Neural progenitor cell (in vitro differentiated cells): Measurements from ENCODE around the gene TM4SF20. TPM values are rescaled to one million over a fixed set of nuclear protein-coding genes. Genes with fewer than 3 reads are reported as not detected.

Experiments used
- DNase-seq: peaks from one replicate; pipeline ENCODE4 v3.0.0-alpha.2; 2016; ENCODE audit warnings: low spot score
- H2AFZ ChIP-seq: fragments of 200-600 bp; sonication (generic); replicated peaks from 2 replicates; pipeline ENCODE4 v1.6.1; 2016; ENCODE audit warnings: antibody characterized with exemption
- H3F3A ChIP-seq: fragments of 200-600 bp; sonication (generic); 2 replicates; pipeline ENCODE4 v1.6.1; 2016; ENCODE audit warnings: antibody characterized with exemption, low read depth
- H3K27ac ChIP-seq: fragments of 200-600 bp; sonication (generic); 2 replicates; pipeline ENCODE4 v1.5.1; 2016; ENCODE audit warnings: mild to moderate bottlenecking
- H3K27me3 ChIP-seq: fragments of 200-600 bp; sonication (generic); 2 replicates; pipeline ENCODE4 v1.6.1; 2016; ENCODE audit warnings: mild to moderate bottlenecking, moderate library complexity
- H3K36me3 ChIP-seq: fragments of 200-600 bp; sonication (generic); 2 replicates; pipeline ENCODE4 v1.5.1; 2016
- H3K4me1 ChIP-seq: fragments of 200-600 bp; sonication (generic); 2 replicates; pipeline ENCODE4 v1.6.1; 2016; ENCODE audit warnings: mixed run types
- H3K4me2 ChIP-seq: fragments of 200-600 bp; sonication (generic); 2 replicates; pipeline ENCODE4 v1.6.1; 2016
- H3K4me3 ChIP-seq: fragments of 200-600 bp; sonication (generic); 2 replicates; pipeline ENCODE4 v1.5.1; 2016
- H3K79me2 ChIP-seq: fragments of 200-600 bp; sonication (generic); 2 replicates; pipeline ENCODE4 v1.6.1; 2016; ENCODE audit warnings: low read depth
- H3K9ac ChIP-seq: fragments of 200-600 bp; sonication (generic); 2 replicates; pipeline ENCODE4 v1.6.1; 2016
- H3K9me3 ChIP-seq: fragments of 200-600 bp; sonication (generic); 2 replicates; pipeline ENCODE4 v1.5.1; 2016; ENCODE audit warnings: low read depth
- H4K20me1 ChIP-seq: fragments of 200-600 bp; sonication (generic); 2 replicates; pipeline ENCODE4 v1.6.1; 2016; ENCODE audit warnings: low read depth
- H3K27ac Mint-ChIP-seq: 3 replicates; pipeline ENCODE4 v1.8.0; 2021; ENCODE audit warnings: mixed read lengths
- H3K27me3 Mint-ChIP-seq: 2 replicates; pipeline ENCODE4 v1.8.0; 2022; ENCODE audit warnings: low read depth, mild to moderate bottlenecking, inconsistent platforms, moderate library complexity, mixed read lengths; ENCODE audit not compliant: insufficient read depth
- H3K36me3 Mint-ChIP-seq: 3 replicates; pipeline ENCODE4 v1.8.0; 2021; ENCODE audit warnings: mixed read lengths
- H3K4me1 Mint-ChIP-seq: 3 replicates; pipeline ENCODE4 v1.8.0; 2021; ENCODE audit warnings: mixed read lengths
- H3K4me3 Mint-ChIP-seq: 3 replicates; pipeline ENCODE4 v1.8.0; 2021; ENCODE audit warnings: mild to moderate bottlenecking, moderate library complexity, mixed read lengths
- H3K9me3 Mint-ChIP-seq: 3 replicates; pipeline ENCODE4 v1.8.0; 2020; ENCODE audit warnings: mixed read lengths
- EZH2 ChIP-seq: fragments of 200-600 bp; sonication (generic); IDR thresholded peaks from 2 replicates; pipeline ENCODE4 v1.6.1; 2017; ENCODE audit warnings: antibody characterized with exemption, mild to moderate bottlenecking, moderate library complexity
- EZH2phosphoT487 ChIP-seq: fragments of 200-600 bp; sonication (generic); IDR thresholded peaks from 2 replicates; pipeline ENCODE4 v1.6.1; 2017; ENCODE audit warnings: antibody characterized with exemption
- total RNA-seq: library from RNA; depleted of rRNA; stranded (reverse); fragments of >200 nt; gene quantifications from 2 replicates; pipeline ENCODE4 v1.2.3, GENCODE V29; 2015; ENCODE audit warnings: low replicate concordance
- TF ChIP-seq, protein P1 (sequence below): fragments of 200-600 bp; sonication (generic); IDR thresholded peaks from 2 replicates; pipeline ENCODE4 v1.5.1; 2017; ENCODE audit warnings: antibody characterized with exemption, mild to moderate bottlenecking

The TM4SF20 gene
- total RNA-seq, 1 donor from 2014 or later: not detected

- Mint-ChIP-seq H3K9me3 (peaks cover 14% of the 10 kb centered on the region), H3K27ac (peak overlapping the region; percentile 92), H3K27me3 (peaks cover 3% of the 10 kb centered on the region), H3K36me3 (no peaks in the 10 kb centered on the region), H3K4me3 (peak overlapping the region; percentile 95), H3K4me1 (peaks cover 16% of the 10 kb centered on the region)
- DNase-seq: peak; percentile 49
- peaks cover 44% of the 10 kb centered on the region for H3K79me2 ChIP-seq
- no peak overlapping the region for H3K27ac ChIP-seq
- peaks cover 9% of the 10 kb centered on the region for H3F3A ChIP-seq
- TF ChIP-seq, protein P1, sequence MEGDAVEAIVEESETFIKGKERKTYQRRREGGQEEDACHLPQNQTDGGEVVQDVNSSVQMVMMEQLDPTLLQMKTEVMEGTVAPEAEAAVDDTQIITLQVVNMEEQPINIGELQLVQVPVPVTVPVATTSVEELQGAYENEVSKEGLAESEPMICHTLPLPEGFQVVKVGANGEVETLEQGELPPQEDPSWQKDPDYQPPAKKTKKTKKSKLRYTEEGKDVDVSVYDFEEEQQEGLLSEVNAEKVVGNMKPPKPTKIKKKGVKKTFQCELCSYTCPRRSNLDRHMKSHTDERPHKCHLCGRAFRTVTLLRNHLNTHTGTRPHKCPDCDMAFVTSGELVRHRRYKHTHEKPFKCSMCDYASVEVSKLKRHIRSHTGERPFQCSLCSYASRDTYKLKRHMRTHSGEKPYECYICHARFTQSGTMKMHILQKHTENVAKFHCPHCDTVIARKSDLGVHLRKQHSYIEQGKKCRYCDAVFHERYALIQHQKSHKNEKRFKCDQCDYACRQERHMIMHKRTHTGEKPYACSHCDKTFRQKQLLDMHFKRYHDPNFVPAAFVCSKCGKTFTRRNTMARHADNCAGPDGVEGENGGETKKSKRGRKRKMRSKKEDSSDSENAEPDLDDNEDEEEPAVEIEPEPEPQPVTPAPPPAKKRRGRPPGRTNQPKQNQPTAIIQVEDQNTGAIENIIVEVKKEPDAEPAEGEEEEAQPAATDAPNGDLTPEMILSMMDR: no peak
- TF ChIP-seq EZH2phosphoT487 (no peak), EZH2 (no peak)
- H3K4me3 ChIP-seq: peak overlapping the region; percentile 72
- peak overlapping the region; percentile 88 for H2AFZ ChIP-seq
- peaks cover 9% of the 10 kb centered on the region for H3K9me3 ChIP-seq
- H4K20me1 ChIP-seq: peaks cover 15% of the 10 kb centered on the region
- H3K9ac ChIP-seq: peak overlapping the region; percentile 77
- no peaks in the 10 kb centered on the region for H3K27me3 ChIP-seq
- H3K36me3 ChIP-seq: no peaks in the 10 kb centered on the region
- H3K4me2 ChIP-seq: peak overlapping the region; percentile 84
- peaks cover 24% of the 10 kb centered on the region for H3K4me1 ChIP-seq
Measured at GRCh38 chr2:227324642-227324994, 54.5 kb downstream of the TM4SF20 start.

DNA sequence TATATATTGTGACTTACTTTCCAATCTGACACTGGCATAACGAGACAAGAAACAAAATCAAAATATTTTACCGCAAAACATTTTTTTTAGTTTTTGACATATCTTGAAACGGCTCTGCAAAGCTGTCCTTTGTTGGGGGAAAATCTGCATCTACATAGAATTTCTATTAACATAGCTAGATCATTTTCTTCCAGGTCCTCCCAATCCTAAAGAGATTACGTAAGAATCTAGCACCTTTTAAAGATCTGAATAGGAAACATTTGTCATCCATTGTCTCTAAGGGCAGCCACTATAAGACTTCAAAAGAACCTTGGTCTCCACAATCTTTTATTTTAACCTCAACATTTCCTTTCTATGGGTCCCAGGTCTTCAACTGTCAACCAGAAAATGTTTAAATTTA, 55.3 kb downstream of the TM4SF20 start:
- Histone ChIP-seq H2AFZ (no peak overlapping the region), H3K9me3 (peaks cover 9% of the 10 kb centered on the region), H3K36me3 (no peaks in the 10 kb centered on the region), H3K4me3 (no peak overlapping the region), H3K9ac (no peak overlapping the region), H3K4me2 (peak overlapping the region; percentile 84), H3F3A (peaks cover 9% of the 10 kb centered on the region), H3K4me1 (peaks cover 24% of the 10 kb centered on the region), H3K27ac (no peak overlapping the region), H3K27me3 (no peaks in the 10 kb centered on the region), H3K79me2 (peaks cover 36% of the 10 kb centered on the region), H4K20me1 (peaks cover 15% of the 10 kb centered on the region)
- Mint-ChIP-seq H3K4me1 (peaks cover 16% of the 10 kb centered on the region), H3K4me3 (peak overlapping the region; percentile 95), H3K9me3 (peaks cover 14% of the 10 kb centered on the region), H3K36me3 (no peaks in the 10 kb centered on the region), H3K27me3 (peaks cover 3% of the 10 kb centered on the region), H3K27ac (no peak overlapping the region)
- no peak for DNase-seq
- TF ChIP-seq, protein P1: no peak
- TF ChIP-seq EZH2 (no peak), EZH2phosphoT487 (no peak)

- Histone ChIP-seq H3K4me2 (no peak overlapping the region), H4K20me1 (peaks cover 7% of the 10 kb centered on the region), H3K27ac (no peak overlapping the region), H3K9ac (no peak overlapping the region), H3K36me3 (no peaks in the 10 kb centered on the region), H2AFZ (no peak overlapping the region), H3K9me3 (peaks cover 9% of the 10 kb centered on the region), H3K4me1 (peaks cover 21% of the 10 kb centered on the region), H3K4me3 (no peak overlapping the region), H3K79me2 (peaks cover 24% of the 10 kb centered on the region), H3K27me3 (no peaks in the 10 kb centered on the region), H3F3A (peaks cover 9% of the 10 kb centered on the region)
- H3K9me3 Mint-ChIP-seq: peaks cover 16% of the 10 kb centered on the region
- TF ChIP-seq EZH2phosphoT487: no peak
- TF ChIP-seq, protein P1: no peak
- H3K4me1 Mint-ChIP-seq: peaks cover 9% of the 10 kb centered on the region
- DNase-seq: no peak
- peaks cover 3% of the 10 kb centered on the region for H3K27me3 Mint-ChIP-seq
- H3K36me3 Mint-ChIP-seq: no peaks in the 10 kb centered on the region
- peak overlapping the region; percentile 3 for H3K4me3 Mint-ChIP-seq
- H3K27ac Mint-ChIP-seq: no peak overlapping the region
Measured at GRCh38 chr2:227322530-227323205, 56.4 kb downstream of the TM4SF20 start.
